GM23338 (cell line): Measurements from ENCODE around the gene WASF2.

ENCODE experiments used
- CREB1 ChIP-seq: fragments of 250-450 bp; sonication (Bioruptor Pico); IDR thresholded peaks from 2 replicates; pipeline ENCODE4 v1.5.0; 2020; ENCODE audit warnings: low read depth, mild to moderate bottlenecking, moderate library complexity
- CTCF ChIP-seq, 2 experiments: fragments of 200-600 bp in 1 of 2; sonication (generic) in 1 of 2; conservative IDR thresholded peaks; 2 replicates each; pipeline versions ENCODE4 v1.5.1 to v1.6.1; 2016 to 2017; ENCODE audit warnings: antibody characterized with exemption in 2 of 2, low read depth in 2 of 2, mild to moderate bottlenecking in 2 of 2, moderate library complexity in 1 of 2
- JUNB ChIP-seq: IDR thresholded peaks from one replicate; pipeline ENCODE4 v1.6.1; 2016; ENCODE audit warnings: antibody characterized with exemption; ENCODE audit not compliant: unreplicated experiment
- POLR2AphosphoS5 ChIP-seq: IDR thresholded peaks from 2 replicates; pipeline ENCODE4 v1.6.1; 2016; ENCODE audit warnings: antibody characterized with exemption, low read depth
- ZNF114 ChIP-seq: fragments of 250-450 bp; sonication (Bioruptor Pico); IDR thresholded peaks from 2 replicates; pipeline ENCODE4 v1.5.0; 2020; ENCODE audit warnings: mild to moderate bottlenecking, moderate library complexity

- no peak for TF ChIP-seq CTCF (conservative IDR thresholded peaks at IDR 0.05; ENCODE audit: low read depth in 2 of 2)
- no peak for TF ChIP-seq POLR2AphosphoS5
- TF ChIP-seq JUNB: no peak
- no peak for TF ChIP-seq ZNF114 (CRISPR knock-in tag)
- no peak for TF ChIP-seq CREB1 (CRISPR knock-in tag)
These were observed 79.3 kb downstream of the WASF2 start for GRCh38 chr1:27410709-27411108.
